ENCODE measurements around the gene ERBB4. TPM values are rescaled to one million over a fixed set of nuclear protein-coding genes. Genes with fewer than 3 reads are reported as not detected.
A peak's percentile ranks its signal among the peaks of the same experiment; 100 is the strongest.

The ERBB4 gene
- total RNA-seq, 6 donors from 2014 or later: 3.3 to 24.2 (median 11.7) TPM

GRCh38 chr2:212348501-212348900 is 190.1 kb downstream of the ERBB4 start:
- Histone ChIP-seq H3K9me3 (no peaks in the 10 kb centered on the region), H3K4me1 (no peaks in the 10 kb centered on the region), H3K27ac (no peak overlapping the region), H3K36me3 (no peaks in the 10 kb centered on the region), H3K27me3 (no peaks in the 10 kb centered on the region), H3K4me3 (no peak overlapping the region)
- DNase-seq (no peak), ATAC-seq (ENCODE audit: low FRiP score in 2 of 2) (no peak)
- 72 to 77% methylated on average over 4 of the region's 4 CpGs for WGBS, 2 donors
- TF ChIP-seq CTCF (IDR thresholded peaks at IDR 0.05) (no peak), POLR2AphosphoS5 (IDR thresholded peaks at IDR 0.05) (no peak), EP300 (IDR thresholded peaks at IDR 0.05) (no peak), POLR2A (IDR thresholded peaks at IDR 0.05) (no peak)

GRCh38 chr2:212346865-212347264 is 191.7 kb downstream of the ERBB4 start:
- no peaks in the 10 kb centered on the region for H3K4me1 ChIP-seq
- no peak for DNase-seq
- no peak for ATAC-seq (ENCODE audit: low FRiP score in 2 of 2)
- H3K4me3 ChIP-seq: no peak overlapping the region
- no peaks in the 10 kb centered on the region for H3K9me3 ChIP-seq
- WGBS, 2 donors: 30 to 52% methylated on average over 2 of the region's 2 CpGs
- TF ChIP-seq POLR2AphosphoS5 (IDR thresholded peaks at IDR 0.05): no peak
- H3K27ac ChIP-seq: no peak overlapping the region
- no peaks in the 10 kb centered on the region for H3K27me3 ChIP-seq
- no peaks in the 10 kb centered on the region for H3K36me3 ChIP-seq

GRCh38 chr2:212345966-212346365 is 192.6 kb downstream of the ERBB4 start:
- TF ChIP-seq POLR2AphosphoS5 (IDR thresholded peaks at IDR 0.05) (no peak), CTCF (IDR thresholded peaks at IDR 0.05) (no peak), POLR2A (IDR thresholded peaks at IDR 0.05) (no peak), EP300 (IDR thresholded peaks at IDR 0.05) (no peak)
- Histone ChIP-seq H3K36me3 (no peaks in the 10 kb centered on the region), H3K9me3 (no peaks in the 10 kb centered on the region), H3K4me1 (no peaks in the 10 kb centered on the region), H3K27me3 (no peaks in the 10 kb centered on the region), H3K27ac (no peak overlapping the region), H3K4me3 (no peak overlapping the region)
- ATAC-seq (ENCODE audit: low FRiP score in 2 of 2): no peak
- WGBS, 2 donors: 0% methylated on average over 1 of the region's 1 CpG
- no peak for DNase-seq

DNA sequence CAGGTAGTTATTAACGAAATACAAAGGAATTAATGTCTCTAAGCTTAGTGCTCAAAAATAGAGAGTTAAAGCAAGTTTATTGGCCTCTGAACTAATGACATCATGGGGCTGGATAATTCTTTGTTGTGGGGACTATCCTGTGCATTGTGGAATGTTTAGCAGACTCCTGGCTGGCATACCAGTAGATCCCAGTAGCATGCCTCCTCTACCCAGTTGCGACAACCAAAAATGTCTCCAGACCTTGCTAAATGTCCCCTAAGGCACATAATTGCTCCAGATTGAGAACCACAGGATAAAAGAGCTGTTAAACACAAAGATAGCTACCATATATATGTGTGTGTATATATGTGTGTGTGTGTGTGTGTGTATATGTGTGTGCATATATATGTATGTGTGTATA is 194.5 kb downstream of the ERBB4 start:
- no peaks in the 10 kb centered on the region for H3K36me3 ChIP-seq
- ATAC-seq (ENCODE audit: low FRiP score in 2 of 2): no peak
- H3K9me3 ChIP-seq: no peaks in the 10 kb centered on the region
- no peak for TF ChIP-seq POLR2AphosphoS5 (IDR thresholded peaks at IDR 0.05)
- H3K4me3 ChIP-seq: no peak overlapping the region
- no peaks in the 10 kb centered on the region for H3K4me1 ChIP-seq
- DNase-seq: no peak
- H3K27me3 ChIP-seq: no peaks in the 10 kb centered on the region
- no peak overlapping the region for H3K27ac ChIP-seq
- WGBS, 2 donors: 90 to 91% methylated on average over 2 of the region's 2 CpGs

DNA sequence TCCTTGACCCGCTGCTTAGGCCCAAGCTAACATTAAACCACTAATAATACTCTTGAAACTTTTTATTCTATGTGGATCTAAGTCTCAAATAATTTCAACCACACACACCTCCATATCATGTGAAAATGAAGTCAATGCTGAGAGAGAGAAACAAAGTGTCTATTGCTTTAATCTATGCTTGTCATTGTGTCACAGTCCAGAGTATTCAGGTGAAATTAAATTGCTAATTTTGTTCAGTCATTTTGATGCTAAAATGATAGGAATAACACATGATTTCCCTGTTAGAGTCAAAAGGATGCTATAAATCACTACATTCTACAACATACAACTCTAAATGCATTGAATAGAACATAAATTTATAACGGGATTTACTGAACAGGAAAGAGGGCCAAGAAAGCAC is 195.4 kb downstream of the ERBB4 start:
- no peak for ATAC-seq (ENCODE audit: low FRiP score in 2 of 2)
- Histone ChIP-seq H3K4me1 (no peaks in the 10 kb centered on the region), H3K36me3 (no peaks in the 10 kb centered on the region), H3K9me3 (no peaks in the 10 kb centered on the region), H3K27me3 (no peaks in the 10 kb centered on the region), H3K4me3 (no peak overlapping the region), H3K27ac (no peak overlapping the region)
- WGBS, 2 donors: 71 to 79% methylated on average over 2 of the region's 2 CpGs
- DNase-seq: no peak
- TF ChIP-seq POLR2AphosphoS5 (IDR thresholded peaks at IDR 0.05) (no peak), EP300 (IDR thresholded peaks at IDR 0.05) (no peak), POLR2A (IDR thresholded peaks at IDR 0.05) (no peak), CTCF (IDR thresholded peaks at IDR 0.05) (no peak)

DNA sequence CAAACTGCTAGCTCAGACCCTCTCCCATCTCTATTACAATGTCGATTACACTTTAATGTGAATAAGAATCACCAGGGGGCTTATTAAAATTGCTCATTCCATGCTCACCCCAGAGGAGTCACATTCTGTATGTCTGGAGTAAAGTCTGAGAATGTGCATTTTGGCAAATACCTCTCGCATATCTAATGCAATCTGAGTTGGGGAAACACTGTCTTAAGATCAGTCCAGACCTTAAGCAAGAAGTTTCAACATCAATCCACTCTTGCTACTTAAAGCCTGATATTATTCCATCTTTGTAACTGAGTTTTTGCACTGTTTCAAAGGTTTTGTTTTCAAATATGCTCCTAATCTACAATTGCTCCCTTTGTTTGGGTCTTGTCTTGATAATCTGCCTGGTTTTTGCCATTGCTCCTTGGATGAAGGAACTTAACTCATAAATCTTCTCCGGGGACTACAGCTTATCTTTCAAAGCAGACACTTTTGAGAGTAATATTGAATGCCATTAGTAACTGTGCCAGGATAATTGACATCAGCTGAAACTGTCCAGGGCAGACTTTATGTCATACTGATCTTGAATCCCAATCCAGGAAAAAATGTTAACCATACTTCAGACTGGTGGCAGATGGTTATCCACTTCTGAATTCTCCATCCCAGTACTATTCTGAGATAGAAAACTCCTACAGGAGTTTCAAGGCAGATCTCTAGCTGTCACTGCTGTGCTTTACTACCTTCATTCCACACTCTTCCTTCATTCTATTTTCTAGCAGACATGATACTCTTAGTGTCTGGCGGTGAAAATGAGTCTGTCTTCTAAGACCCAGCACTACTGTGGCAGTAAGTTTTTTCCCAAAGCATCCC is 200.9 kb downstream of the ERBB4 start:
- Histone ChIP-seq H3K36me3 (no peaks in the 10 kb centered on the region), H3K27me3 (no peaks in the 10 kb centered on the region), H3K4me1 (no peaks in the 10 kb centered on the region), H3K27ac (no peak overlapping the region), H3K9me3 (no peaks in the 10 kb centered on the region), H3K4me3 (no peak overlapping the region)
- DNase-seq (no peak), ATAC-seq (ENCODE audit: low FRiP score in 2 of 2) (peak in 1 of 2 donors; percentile 32)
- TF ChIP-seq POLR2A (IDR thresholded peaks at IDR 0.05) (no peak), EP300 (IDR thresholded peaks at IDR 0.05) (no peak), CTCF (IDR thresholded peaks at IDR 0.05) (no peak), POLR2AphosphoS5 (IDR thresholded peaks at IDR 0.05) (no peak)
- WGBS, 2 donors: 71 to 82% methylated on average over 4 of the region's 4 CpGs
